Measurements from ENCODE around the gene NR2E3. TPM values are rescaled to one million over a fixed set of nuclear protein-coding genes. Genes with fewer than 3 reads are reported as not detected.

Gene NR2E3
- total RNA-seq, 4 donors from 2014 or later = not detected

GRCh38 chr15:71782422-71783165, 27.8 kb upstream of the NR2E3 start:
- in situ Hi-C loops (cut with MboI; ENCODE audit: low sequenced_read_pairs in 4 of 4) = no loop called here
- intact Hi-C loops (cut with DNase I; ENCODE audit: low total_unique reads) = no loop called here
- H3K36me3 ChIP-seq = no peaks in the 10 kb centered on the region

GRCh38 chr15:71784719-71785118, 25.6 kb upstream of the NR2E3 start:
- DNase-seq (no peak), ATAC-seq (no peak)
- H3K36me3 ChIP-seq = no peaks in the 10 kb centered on the region
- intact Hi-C loops (cut with DNase I; ENCODE audit: low total_unique reads) (no loop called here), in situ Hi-C loops (cut with MboI; ENCODE audit: low sequenced_read_pairs in 4 of 4) (no loop called here)
- no peak overlapping the region for H3K4me3 ChIP-seq
- no peaks in the 10 kb centered on the region for H3K27me3 ChIP-seq
- no peaks in the 10 kb centered on the region for H3K9me3 ChIP-seq
- TF ChIP-seq CTCF (IDR thresholded peaks at IDR 0.05 in 4 of 5, conservative IDR thresholded peaks at IDR 0.05 in 1 of 5) = no peak
- TF ChIP-seq POLR2A (IDR thresholded peaks at IDR 0.05) = no peak
- H3K4me1 ChIP-seq = peaks cover 7 to 9% of the 10 kb centered on the region in 2 donors
- H3K27ac ChIP-seq = no peak overlapping the region

More at GRCh38 chr15:71782422-71783165, 27.8 kb upstream of the NR2E3 start:
- Histone ChIP-seq H3K27ac (no peak overlapping the region), H3K9me3 (no peaks in the 10 kb centered on the region), H3K4me1 (peaks cover 7 to 9% of the 10 kb centered on the region in 2 donors), H3K27me3 (no peaks in the 10 kb centered on the region), H3K4me3 (no peak overlapping the region)
- no peak for DNase-seq
- ATAC-seq = no peak
- no peak for TF ChIP-seq POLR2A (IDR thresholded peaks at IDR 0.05)
- TF ChIP-seq CTCF (IDR thresholded peaks at IDR 0.05 in 4 of 5, conservative IDR thresholded peaks at IDR 0.05 in 1 of 5) = no peak

GRCh38 chr15:71785996-71786395, 24.4 kb upstream of the NR2E3 start:
- Histone ChIP-seq H3K27ac (no peak overlapping the region), H3K4me3 (no peak overlapping the region), H3K36me3 (no peaks in the 10 kb centered on the region), H3K4me1 (no peaks in the 10 kb centered on the region), H3K9me3 (no peaks in the 10 kb centered on the region), H3K27me3 (no peaks in the 10 kb centered on the region)
- intact Hi-C loops (cut with DNase I; ENCODE audit: low total_unique reads) = no loop called here
- ATAC-seq = no peak
- in situ Hi-C loops (cut with MboI; ENCODE audit: low sequenced_read_pairs in 4 of 4) = no loop called here
- no peak for DNase-seq
- no peak for TF ChIP-seq POLR2A (IDR thresholded peaks at IDR 0.05)
- no peak for TF ChIP-seq CTCF (IDR thresholded peaks at IDR 0.05 in 4 of 5, conservative IDR thresholded peaks at IDR 0.05 in 1 of 5)

GRCh38 chr15:71786673-71787072, 23.7 kb upstream of the NR2E3 start:
- ATAC-seq (no peak), DNase-seq (no peak)
- TF ChIP-seq POLR2A (IDR thresholded peaks at IDR 0.05) = no peak
- TF ChIP-seq CTCF (IDR thresholded peaks at IDR 0.05 in 4 of 5, conservative IDR thresholded peaks at IDR 0.05 in 1 of 5) = no peak
- no peaks in the 10 kb centered on the region for H3K27me3 ChIP-seq
- H3K36me3 ChIP-seq = no peaks in the 10 kb centered on the region
- H3K4me3 ChIP-seq = no peak overlapping the region
- in situ Hi-C loops (cut with MboI; ENCODE audit: low sequenced_read_pairs in 4 of 4) = no loop called here
- no peaks in the 10 kb centered on the region for H3K9me3 ChIP-seq
- H3K4me1 ChIP-seq = no peaks in the 10 kb centered on the region
- intact Hi-C loops (cut with DNase I; ENCODE audit: low total_unique reads) = no loop called here
- H3K27ac ChIP-seq = no peak overlapping the region

Data from gastrocnemius medialis (tissue), 4 donors.